Stimulated activated CD4-positive, alpha-beta T cell treated with anti-CD3 and anti-CD28 coated beads, TNF-alpha, amount 100 ng/mL, for 24 hours (primary cell): ENCODE data around the gene KRT8.
"Not testable (repeated sequence)": the region's sequence is repeated elsewhere in the genome, so short reads cannot be mapped to it uniquely, and the experiment has no call there.

Experiments used
- DNase-seq, 3 experiments: peaks; one replicate each; pipeline ENCODE4 v3.0.0-alpha.2; 2020; ENCODE audit warnings: low read depth in 3 of 3

The KRT8 gene

DNA sequence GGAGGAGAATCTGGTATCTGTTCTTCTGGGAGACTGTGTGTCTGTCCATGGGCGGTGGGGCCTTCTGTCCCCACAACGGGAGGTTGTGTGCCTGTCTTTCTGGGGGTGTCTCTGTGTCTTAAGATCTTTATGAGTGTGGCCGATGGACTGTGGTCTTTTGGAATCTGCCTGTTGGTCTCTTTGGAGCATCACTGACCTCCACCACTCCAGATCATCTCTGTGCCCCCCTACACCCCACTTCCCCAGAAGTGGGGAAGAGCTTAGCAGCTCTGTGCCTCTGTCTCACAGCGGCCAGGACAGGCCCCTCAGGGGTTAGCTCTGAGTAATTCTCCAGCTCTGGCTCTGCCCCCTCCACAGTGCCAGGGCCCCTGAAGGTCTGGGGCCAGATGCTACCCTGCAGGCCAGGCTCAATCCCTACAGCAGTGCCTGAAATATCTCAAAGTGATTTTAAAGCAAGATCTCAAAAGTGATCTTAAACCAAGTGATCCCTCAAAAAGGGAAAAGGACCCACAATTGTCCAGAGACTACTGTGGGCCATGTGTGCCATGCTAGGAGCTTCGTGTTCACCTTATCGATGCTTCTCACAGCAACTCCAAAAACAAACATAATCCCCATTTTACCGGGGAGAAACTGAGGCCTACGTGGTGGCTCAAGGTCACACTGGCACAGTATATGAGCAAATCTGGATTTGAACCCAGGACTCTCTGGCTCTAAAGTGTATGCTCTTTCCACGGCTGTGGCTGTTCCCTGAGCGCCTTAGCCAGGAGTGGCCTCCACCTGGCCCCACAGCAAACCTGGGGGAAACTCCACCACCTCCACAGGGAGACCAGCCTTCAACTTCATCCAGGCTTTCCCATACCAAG, 30.1 kb downstream of the KRT8 start:
- DNase-seq, result no peak

DNA sequence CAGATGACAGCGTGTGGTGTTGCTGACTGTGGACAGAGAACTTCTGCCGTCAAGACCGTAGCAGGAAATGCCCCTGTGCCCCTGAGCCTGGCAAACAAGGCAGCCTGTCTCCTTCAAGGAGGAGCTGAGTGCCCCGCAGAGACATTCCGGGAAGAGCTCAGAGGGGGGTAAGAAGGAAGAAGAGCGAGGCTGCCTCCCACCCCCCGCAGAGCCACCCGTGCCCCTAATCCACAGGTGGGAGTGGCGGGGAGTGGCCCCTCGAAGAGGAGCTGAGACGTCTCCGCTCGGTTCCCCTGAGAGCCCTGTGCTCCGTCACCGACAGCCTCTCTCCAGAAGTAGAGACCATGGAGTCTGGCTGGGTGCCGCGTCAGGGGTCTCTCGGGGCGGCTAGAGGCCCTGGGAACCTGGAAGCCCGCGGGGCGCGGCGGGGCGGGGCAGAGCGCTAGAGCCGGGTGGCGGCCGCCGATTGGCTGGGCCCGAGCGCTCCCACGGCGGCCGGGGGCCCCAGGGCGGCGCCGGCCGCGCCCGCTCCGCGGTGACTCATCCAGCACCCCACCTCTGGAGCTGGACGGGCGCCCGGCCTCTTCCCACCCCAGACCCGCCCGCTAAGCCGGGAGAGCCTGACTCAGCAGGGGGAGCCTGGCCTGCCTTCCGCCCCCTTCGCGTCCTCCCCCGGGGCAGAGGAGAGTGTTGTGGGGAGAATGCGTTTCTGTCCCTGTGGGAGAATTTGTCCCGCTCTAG, 30.9 kb downstream of the KRT8 start:
- peak; percentile 5 to 55 (median 19) for DNase-seq

DNA sequence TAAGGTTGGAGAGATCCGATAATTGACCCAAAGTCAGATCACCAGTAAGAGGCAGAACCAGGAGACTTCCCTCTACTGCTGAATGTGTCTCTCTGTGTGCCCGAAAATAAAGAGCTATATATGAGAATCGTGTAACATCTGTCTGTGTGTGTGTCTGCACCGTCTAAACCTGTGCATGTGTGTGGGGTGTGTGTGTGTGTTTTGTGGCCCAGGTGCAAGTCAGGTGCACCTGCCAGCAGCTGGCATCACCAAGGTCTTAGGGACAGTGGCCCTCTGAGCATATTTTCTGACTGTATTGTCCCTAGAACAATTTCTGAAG, 31.4 kb downstream of the KRT8 start:
- DNase-seq, result no peak

DNA sequence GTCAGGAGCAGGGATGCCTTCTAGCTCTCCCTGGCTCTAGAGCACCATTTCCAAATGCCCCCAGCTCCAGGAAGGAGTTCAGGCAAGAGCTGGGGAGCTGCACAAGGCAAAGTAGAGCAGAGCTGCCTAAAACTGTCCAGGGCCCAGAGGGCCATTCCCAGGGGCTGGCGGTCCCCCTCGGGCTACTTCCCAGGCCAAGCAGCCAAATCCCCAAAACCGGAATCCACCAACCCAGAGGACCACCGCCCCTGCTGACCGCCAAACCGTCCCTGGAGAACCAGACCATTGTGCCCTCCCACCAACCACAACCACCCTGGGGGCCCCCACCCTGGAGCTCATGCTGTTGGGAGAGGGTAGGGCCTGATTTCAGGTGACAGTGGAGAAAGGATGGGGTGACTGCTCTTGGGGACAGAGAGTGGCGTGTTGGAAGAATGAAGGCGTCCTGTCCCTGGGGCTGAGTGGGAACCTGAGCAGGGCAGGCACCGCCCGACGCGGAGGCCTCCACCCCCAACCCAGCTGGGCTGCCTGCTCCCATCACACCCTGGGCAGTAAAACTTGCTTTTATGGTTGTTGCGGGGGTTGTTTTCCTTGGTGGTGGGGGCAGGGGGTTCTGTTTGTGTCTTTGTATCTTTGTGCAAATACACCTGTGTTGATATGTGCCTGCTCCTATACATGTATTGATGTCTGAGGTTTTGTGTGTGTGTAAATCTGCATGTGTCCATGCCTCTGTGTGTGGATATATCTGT, 32.1 kb downstream of the KRT8 start:
- no peak for DNase-seq

DNA sequence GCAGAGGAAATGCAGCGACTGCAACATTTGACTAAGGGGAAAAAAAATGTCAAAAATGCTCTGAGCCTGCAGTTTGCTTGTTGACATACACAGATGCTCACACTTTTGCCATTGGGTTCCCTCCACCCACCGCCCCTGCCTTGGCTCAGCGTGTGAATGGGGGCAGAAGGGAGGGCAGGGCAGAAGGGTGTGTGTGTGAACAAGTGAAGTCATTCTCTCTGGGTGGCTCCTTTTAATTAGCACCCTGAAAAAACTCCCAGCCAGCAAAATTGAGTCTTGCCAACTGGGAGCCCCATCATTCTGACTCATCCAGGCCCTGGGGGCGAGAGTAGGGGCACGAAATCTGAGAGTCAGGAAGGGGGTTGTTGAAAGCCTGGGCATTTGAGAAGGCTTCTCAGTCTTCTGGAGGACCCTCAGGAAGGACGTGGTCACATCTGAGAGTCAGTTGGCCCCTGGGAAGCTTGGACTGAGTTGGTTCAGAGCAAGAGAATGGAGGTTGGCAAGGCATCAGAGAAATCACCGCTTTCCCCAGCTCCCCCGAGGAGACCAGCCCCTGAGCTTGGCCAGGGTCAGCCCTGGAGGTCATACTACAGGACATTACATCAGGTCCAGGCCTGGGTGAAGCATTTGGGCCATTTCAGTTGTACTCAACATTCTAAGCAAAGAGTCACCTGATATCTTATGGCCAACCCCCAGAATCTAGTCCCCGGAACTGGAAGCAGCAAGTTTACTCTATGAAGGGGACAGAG, 33.4 kb downstream of the KRT8 start:
- DNase-seq, result no peak

DNA sequence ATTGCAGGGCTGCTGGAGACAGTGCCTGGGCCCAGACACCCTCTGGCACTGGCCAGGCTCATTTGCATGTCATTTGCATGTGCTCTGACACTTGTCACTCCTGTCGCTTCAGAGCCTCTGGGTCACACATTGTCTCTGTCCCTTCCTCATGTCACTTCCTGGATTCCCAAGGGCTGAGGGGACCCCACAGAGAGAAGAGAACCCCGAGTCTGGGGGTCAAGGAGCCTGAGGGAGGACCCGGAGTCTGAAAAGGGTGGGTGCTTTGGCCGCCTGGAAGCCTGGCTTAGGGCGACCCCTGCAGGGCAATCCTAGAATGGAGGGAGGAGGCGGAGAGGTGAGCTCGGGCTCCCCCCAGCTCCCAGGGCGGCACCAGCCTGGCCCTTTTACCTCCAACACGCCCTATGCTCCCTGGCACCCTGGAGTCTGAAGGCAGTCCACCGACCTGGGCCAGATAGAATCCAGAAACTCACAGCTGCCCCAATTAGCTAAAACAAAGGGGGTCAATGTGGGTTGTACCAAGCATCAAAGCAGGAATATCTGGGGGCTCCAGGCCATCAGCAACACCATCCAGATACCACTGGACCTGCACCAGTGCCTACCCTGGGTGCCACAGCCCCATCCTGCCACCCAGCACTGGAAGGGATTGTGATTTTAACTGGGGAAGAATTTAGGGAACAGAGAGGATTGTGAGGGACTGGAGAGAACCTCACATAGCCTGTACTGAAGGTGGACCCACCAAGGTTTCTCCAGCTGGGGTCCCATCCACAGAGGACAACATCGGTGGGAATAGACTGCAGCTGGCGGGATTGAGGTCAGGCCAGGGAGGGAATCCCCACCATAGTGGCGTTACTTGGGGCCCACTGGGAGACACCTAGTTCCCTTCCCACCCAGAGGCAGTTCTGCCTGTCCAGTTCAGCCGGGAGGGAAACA, 34.2 kb downstream of the KRT8 start:
- DNase-seq, result peak; percentile 51 to 77 (median 52)

DNA sequence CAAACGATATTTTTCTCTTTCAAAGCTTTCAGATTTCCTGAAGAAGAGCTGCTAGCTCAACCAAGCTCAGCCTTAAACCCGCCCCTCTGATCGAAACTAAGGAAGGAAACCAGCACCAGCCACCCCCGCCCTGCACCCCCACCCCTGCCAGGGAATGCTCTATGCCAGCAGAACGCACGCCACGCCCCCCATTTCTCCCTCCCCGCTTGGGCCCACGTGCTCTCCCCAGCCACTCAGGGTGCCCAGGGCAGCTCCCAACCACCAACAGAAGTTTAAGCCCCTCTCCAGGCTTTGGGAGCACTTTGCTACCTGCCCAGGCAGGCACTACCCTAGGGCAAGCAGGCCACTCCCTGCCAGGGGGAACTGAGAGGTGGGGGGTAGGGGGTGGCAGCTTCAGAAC, 37.2 kb downstream of the KRT8 start:
- DNase-seq, result peak in 1 of 3 experiments; percentile 35

DNA sequence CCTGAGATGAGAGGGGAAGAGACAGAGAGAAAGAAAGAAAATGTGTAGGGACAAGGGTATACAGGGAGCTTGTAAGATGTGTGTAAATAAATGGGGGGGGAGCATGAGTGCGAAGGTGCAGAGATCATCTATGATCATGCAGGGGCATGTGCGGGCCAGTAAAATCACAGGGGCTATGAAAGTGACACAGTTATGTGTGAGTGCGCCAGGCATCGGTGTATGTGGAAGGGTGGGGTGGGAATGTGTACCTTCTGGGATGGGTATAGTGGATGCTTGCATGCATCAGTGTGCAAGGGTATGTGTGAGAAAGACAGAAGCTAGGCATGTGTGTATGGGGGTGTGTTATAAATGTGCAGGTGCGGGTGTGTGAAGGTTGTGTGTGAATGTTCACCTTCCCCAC, 37.7 kb downstream of the KRT8 start:
- DNase-seq, result no peak

DNA sequence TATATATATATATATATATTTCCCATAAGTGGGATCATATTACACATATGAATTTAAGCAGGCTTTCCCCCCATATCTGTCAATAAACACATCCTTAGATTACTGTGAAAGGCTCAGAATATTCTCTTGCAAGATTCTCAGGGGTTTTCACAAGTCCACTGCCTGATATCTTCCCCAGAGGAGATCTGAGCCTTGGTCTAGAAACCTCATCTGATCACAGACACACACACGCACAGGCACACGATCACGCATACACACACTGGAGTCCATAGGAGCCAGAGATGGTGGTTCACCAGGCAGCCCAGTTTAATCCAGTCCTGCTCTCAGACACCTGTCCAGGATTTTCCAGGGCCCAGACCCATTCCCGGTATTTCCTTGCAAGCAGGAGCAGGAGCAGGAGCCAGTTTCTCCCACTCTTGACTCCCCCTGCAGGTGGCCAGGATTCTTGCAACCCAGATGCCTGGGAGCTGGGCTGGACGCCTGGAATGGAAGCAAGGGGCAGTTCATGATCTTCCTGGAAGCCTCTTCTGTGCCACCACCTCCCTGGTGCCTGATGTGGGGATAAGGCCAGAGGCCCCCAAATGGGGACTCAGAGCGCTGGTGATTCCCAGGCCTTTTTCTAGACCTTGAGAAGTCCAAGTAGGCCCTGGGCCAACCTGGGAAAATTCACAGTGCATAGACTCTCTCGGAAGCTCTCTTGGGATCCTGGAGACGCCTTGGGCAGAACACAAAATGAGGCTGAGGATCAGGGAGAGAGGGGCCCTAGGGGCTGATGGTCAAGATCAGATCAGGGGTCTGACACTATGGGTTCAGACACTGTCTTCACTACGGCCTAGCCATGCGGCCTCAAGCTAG, 39.6 kb downstream of the KRT8 start:
- DNase-seq, result no peak

DNA sequence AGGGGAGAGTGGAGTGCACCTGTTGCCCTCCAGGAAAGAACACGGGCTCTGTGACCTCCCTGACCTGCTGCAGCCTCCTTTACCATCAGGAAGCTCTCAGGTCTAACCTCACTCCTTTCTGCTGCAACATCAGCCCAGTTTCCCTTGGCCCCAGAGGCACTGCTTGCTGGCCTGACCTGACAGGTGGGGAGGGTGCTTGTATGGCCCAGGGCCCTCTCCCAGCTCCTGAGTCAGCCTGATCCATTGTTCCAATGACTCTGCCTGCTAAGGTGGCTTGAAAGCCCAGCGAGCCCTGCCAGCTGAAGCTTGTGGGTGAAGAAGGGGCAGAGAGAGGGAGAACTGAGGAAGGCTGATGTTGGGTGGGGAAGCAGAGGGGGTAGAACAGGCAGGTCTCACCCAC, 42.9 kb downstream of the KRT8 start:
- no peak for DNase-seq

DNA sequence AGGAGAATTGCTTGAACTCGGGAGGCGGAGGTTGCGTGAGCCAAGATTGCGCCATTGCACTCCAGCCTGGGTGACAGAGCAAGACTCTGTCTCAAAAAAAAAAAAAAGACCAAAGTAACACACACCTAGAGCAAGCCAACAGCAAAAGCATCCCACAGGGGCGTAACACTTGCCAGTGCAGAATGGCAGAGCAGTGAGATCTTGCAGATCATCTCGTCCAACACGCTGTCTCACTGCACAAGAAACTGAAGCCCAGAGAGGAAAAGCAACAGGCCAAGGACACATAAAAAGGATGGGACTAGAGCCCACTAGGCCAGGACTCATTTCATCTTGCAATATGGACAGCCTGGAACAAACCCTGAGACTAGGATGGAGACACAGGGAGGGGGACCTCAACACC, 43.4 kb downstream of the KRT8 start:
- no peak for DNase-seq

DNA sequence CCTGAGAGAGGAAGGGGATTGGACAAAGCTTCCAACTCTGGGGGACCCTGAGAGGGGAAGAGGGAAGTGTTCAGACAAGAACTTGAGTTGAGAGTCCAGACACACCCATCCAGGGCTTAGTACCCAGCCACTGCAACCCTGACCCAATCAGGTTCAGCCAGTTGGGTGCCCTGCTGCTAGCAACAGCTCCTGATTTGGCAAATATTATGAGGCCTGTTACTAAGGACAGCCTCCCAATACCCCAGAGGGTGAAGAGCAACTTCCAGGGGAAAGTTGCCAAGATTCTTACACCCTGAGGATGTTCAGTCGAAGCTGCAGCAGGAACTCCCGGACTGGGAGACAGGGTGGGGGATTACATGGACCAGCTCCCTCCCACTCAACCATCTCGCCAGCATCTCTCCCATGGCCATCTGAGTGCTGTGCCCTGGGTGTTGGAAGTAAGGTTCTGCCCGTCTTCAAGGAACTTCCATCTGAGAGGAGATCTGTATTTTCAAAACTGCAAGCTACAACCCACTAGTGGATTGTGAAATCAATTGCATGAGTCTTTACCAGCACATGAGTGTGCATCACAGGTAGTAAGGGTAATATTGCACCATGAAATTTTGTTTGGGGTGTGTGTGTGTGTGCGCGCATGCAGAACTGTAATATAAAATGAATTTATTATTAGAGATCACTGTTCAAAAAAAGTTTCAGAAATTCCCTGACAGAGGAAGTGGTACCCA, 44.6 kb downstream of the KRT8 start:
- no peak for DNase-seq

DNA sequence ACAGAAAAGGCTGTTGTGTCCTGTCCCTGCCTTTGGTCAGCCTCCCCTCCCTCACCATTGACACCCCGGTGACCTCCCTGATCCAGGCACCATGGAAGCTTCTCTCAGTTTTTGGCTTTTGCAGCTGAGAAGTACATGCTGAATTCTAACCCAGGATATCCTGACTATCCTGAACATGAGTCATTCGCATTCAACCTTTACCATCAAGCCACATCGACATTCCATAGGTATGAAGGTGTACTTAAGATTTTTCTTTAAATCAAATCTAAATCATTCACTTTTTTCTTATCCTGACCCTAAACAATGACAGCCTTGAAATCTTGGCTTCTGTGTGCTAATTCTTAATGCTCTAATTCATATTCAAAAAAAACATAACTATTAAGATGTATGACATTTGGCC, 47.4 kb downstream of the KRT8 start:
- no peak for DNase-seq

DNA sequence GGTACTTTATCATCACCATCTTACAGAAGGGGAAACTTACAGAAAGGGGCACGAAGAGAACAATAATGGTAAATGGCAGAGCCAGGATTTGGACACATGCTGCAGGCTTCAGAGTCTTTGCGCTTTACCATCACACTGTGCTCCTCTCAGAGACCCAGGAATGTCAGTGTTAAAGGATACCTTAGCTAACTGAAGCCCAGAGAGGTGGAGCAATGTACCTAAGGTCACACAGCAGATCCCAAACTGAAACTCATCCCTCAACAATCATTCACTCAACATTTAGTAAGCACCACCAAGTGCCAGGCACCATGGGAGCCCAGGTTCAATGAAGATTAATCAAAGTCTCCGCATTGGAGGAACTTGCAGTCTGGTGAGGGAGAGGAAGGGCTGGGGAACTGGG, 48.1 kb downstream of the KRT8 start:
- DNase-seq, result no peak

DNA sequence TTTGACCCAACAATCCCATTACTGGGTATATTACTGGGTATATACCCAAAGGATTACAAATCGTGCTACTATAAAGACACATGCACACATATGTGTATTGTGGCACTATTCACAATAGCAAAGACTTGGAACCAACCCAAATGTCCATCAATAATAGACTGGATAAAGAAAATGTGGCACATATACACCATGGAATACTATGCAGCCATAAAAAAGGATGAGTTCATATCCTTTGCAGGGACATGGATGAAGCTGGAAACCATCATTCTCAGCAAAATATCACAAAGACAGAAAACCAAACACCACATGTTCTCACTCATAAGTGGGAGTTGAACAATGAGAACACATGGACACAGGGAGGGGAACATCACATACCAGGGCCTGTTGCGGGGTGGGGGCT, 48.8 kb downstream of the KRT8 start:
- not testable (repeated sequence) for DNase-seq

DNA sequence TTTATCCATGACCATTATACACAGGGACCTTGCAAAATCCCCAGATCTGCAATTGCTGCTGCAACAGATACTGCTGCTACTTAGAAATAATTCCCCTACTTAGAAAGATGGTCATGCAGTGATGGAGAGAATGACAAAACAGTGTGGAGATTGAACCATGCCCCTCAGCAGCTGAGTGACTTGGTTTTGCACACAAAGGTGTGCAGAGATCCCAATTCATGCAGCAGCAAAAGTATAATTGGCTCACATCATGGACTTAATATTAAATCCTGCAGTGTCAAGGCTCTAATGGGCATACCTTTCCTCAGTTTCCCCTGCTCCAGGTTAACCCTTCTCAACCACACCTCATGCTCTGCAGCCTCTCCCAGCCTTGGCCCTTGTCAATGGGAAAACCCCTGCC, 53.1 kb downstream of the KRT8 start:
- DNase-seq, result no peak

DNA sequence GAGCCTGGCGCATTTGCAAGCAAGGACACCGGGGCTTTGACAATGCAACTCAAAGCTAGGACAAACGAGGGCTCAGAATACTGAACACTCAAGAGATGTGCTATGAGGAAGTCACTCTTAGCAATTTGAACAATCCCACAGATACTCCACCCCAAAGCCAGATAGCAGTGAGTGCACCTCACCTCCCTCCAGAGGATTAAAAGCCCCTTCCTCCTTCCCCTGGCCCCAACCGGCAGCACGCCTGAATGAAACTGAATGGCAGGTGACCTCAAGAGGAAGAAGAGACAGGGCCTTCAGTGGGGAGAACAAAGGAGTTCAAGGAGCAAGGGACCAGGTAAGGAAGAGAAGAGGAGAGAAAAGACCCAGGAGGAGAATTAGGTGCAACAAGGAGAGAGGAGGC, 54.2 kb downstream of the KRT8 start:
- no peak for DNase-seq

DNA sequence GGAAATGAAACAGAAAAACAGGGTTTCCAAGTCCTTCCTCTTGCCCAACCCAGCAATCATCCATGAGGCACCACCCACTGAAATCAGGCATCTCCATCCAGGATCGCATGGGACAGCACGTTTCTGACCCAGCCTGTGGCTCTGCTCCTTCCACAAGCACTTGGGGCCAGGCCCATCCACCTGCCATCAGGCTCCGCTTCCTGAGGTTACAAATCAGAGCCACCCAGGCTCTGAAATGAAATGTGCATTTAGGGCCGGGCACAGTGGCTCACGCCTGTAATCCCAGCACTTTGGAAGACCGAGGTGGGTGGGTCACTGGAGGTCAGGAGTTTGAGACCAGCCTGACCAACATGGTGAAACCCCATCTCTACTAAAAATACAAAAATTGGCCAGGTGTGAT, 55.4 kb downstream of the KRT8 start:
- DNase-seq, result no peak

DNA sequence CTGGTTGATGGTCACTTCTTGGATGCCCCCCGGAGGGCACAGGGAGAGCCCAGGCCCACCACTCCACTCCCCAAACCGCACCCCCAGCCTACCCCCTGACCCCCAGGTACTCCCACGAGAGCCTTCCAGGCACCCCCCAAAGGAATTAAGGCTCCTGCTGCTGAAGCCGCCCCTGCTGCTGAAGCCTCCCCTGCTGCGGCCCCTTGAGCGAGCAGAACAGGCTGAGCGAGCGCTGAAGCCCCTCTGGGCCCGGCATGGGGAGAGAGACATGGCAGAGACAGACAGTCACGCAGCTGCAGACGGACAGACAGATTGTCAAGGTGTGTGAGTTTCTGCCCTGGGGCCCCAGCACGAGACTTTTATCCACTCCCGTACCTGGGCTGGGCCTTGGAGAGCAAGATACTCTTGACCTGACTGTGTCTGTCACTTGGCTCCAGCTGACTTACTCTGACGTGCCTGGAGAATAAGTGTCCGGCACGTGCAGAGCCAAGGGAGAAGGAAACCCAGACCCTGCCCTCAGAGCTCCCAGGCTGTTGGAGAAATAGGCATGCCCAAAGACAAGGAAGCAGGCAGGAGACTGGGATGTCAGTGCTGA, 56.1 kb downstream of the KRT8 start, which contains the start of gene KRT78:
TSS of gene KRT78 (minus strand) at position 334 of the 595 bp plus-strand sequence. CDS start at position 270, 64 bp downstream.
- DNase-seq, result no peak
